ENCODE results near the gene UROC1. TPM values are rescaled to one million over a fixed set of nuclear protein-coding genes. Genes with fewer than 3 reads are reported as not detected.

UROC1 gene
- total RNA-seq, 2 donors from 2014 or later = not detected

GRCh38 chr3:126524429-126524988, 6.9 kb upstream of the UROC1 start:
- H3K36me3 ChIP-seq = no peaks in the 10 kb centered on the region
- TF ChIP-seq, protein P1, sequence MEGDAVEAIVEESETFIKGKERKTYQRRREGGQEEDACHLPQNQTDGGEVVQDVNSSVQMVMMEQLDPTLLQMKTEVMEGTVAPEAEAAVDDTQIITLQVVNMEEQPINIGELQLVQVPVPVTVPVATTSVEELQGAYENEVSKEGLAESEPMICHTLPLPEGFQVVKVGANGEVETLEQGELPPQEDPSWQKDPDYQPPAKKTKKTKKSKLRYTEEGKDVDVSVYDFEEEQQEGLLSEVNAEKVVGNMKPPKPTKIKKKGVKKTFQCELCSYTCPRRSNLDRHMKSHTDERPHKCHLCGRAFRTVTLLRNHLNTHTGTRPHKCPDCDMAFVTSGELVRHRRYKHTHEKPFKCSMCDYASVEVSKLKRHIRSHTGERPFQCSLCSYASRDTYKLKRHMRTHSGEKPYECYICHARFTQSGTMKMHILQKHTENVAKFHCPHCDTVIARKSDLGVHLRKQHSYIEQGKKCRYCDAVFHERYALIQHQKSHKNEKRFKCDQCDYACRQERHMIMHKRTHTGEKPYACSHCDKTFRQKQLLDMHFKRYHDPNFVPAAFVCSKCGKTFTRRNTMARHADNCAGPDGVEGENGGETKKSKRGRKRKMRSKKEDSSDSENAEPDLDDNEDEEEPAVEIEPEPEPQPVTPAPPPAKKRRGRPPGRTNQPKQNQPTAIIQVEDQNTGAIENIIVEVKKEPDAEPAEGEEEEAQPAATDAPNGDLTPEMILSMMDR (IDR thresholded peaks at IDR 0.05) = no peak
- no peaks in the 10 kb centered on the region for H3K9me3 ChIP-seq
- peak overlapping the region; percentile 30 to 45 for H3K4me3 ChIP-seq
- H3K4me1 ChIP-seq = peaks cover 0 to 22% of the 10 kb centered on the region in 2 donors
- H3K27me3 ChIP-seq = no peaks in the 10 kb centered on the region
- H3K27ac ChIP-seq = no peak overlapping the region
- no peak for DNase-seq (ENCODE audit: low spot score)

- H3K27ac ChIP-seq = no peak within 1 kb of the TSS
- H3K27me3 ChIP-seq = no peaks in the 10 kb centered on the region
- DNase-seq (ENCODE audit: low spot score) = no peak
- H3K4me1 ChIP-seq = peaks cover 0 to 16% of the 10 kb centered on the region in 2 donors
- H3K36me3 ChIP-seq = no peaks in the 10 kb centered on the region
- H3K9me3 ChIP-seq = no peaks in the 10 kb centered on the region
- TF ChIP-seq, protein P1 (IDR thresholded peaks at IDR 0.05) = peak in 1 of 2 donors; percentile 29
- H3K4me3 ChIP-seq = peak within 1 kb of the TSS; percentile 30 to 45
Observed at GRCh38 chr3:126523745-126524428, 6.3 kb upstream of the UROC1 start, which contains the start of gene CHST13. TSS of gene CHST13 (plus strand) at chr3:126524155. CDS start at chr3:126524333, 178 bp downstream.

GRCh38 chr3:126522363-126522788, 4.8 kb upstream of the UROC1 start:
- Histone ChIP-seq H3K36me3 (no peaks in the 10 kb centered on the region), H3K4me3 (no peak overlapping the region), H3K9me3 (no peaks in the 10 kb centered on the region), H3K4me1 (peaks cover 0 to 12% of the 10 kb centered on the region in 2 donors), H3K27me3 (no peaks in the 10 kb centered on the region), H3K27ac (no peak overlapping the region)
- TF ChIP-seq, protein P1 (IDR thresholded peaks at IDR 0.05) = peak; percentile 91 to 95
- peak; percentile 70 for DNase-seq (ENCODE audit: low spot score)

- no peaks in the 10 kb centered on the region for H3K36me3 ChIP-seq
- H3K27me3 ChIP-seq = no peaks in the 10 kb centered on the region
- H3K27ac ChIP-seq = no peak overlapping the region
- no peak overlapping the region for H3K4me3 ChIP-seq
- TF ChIP-seq, protein P1 (IDR thresholded peaks at IDR 0.05) = no peak
- DNase-seq (ENCODE audit: low spot score) = no peak
- H3K9me3 ChIP-seq = no peaks in the 10 kb centered on the region
- peaks cover 0 to 12% of the 10 kb centered on the region in 2 donors for H3K4me1 ChIP-seq
Observed at GRCh38 chr3:126521122-126521891, 3.7 kb upstream of the UROC1 start.

- TF ChIP-seq, protein P1 (IDR thresholded peaks at IDR 0.05) = no peak
- DNase-seq (ENCODE audit: low spot score) = no peak
- Histone ChIP-seq H3K27ac (no peak overlapping the region), H3K27me3 (no peaks in the 10 kb centered on the region), H3K36me3 (no peaks in the 10 kb centered on the region), H3K9me3 (no peaks in the 10 kb centered on the region), H3K4me3 (no peak overlapping the region), H3K4me1 (peaks cover 0 to 12% of the 10 kb centered on the region in 2 donors)
Observed at GRCh38 chr3:126519506-126520455, 2.2 kb upstream of the UROC1 start.

All from right atrium auricular region (tissue), 2 donors.